K562 (cell line): Measurements from ENCODE around the gene CPNE1. TPM values are rescaled to one million over a fixed set of nuclear protein-coding genes. Genes with fewer than 3 reads are reported as not detected.
A peak's percentile ranks its signal among the peaks of the same experiment; 100 is the strongest.

ENCODE experiments used
- CBFA2T3 ChIP-seq: fragments of 450-650 bp; IDR thresholded peaks from 2 replicates; pipeline ENCODE4 v1.6.1; 2017
- CGGBP1 ChIP-seq: fragments of 250-450 bp; sonication (Bioruptor Pico); IDR thresholded peaks from 2 replicates; pipeline ENCODE4 v1.9.0; 2021; ENCODE audit warnings: mild to moderate bottlenecking
- CREB1 ChIP-seq, 2 experiments: sonication (generic) in 1 of 2; formaldehyde crosslinking in 1 of 2; IDR thresholded peaks; 2 replicates each; pipeline versions ENCODE4 v1.6.1 to v1.8.0; 2012 to 2022; ENCODE audit warnings: inconsistent platforms in 1 of 2, mild to moderate bottlenecking in 1 of 2, missing genetic modification reagents in 1 of 2, moderate library complexity in 1 of 2
- DPF2 ChIP-seq: fragments of 450-650 bp; IDR thresholded peaks from 2 replicates; pipeline ENCODE4 v1.6.1; 2016
- GMEB1 ChIP-seq: fragments of 250-450 bp; sonication (Bioruptor Pico); IDR thresholded peaks from 2 replicates; pipeline ENCODE4 v1.4.0; 2020; ENCODE audit warnings: mild to moderate bottlenecking
- HNRNPUL1 ChIP-seq: fragments of 200-400 bp; formaldehyde crosslinking; IDR thresholded peaks from 2 replicates; pipeline ENCODE4 v1.6.1; 2017; ENCODE audit warnings: low read length
- JUNB ChIP-seq: fragments of 450-650 bp; formaldehyde crosslinking; conservative IDR thresholded peaks from 2 replicates; pipeline ENCODE4 v1.4.0; 2020; ENCODE audit warnings: mild to moderate bottlenecking
- LARP7 ChIP-seq: fragments of 450-650 bp; IDR thresholded peaks from 2 replicates; pipeline ENCODE4 v1.6.1; 2016
- MCM2 ChIP-seq: fragments of 450-650 bp; IDR thresholded peaks from 2 replicates; pipeline ENCODE4 v1.6.1; 2017; ENCODE audit warnings: low read depth, mild to moderate bottlenecking
- TFE3 ChIP-seq: fragments of 450-650 bp; formaldehyde crosslinking; IDR thresholded peaks from 2 replicates; pipeline ENCODE4 v1.4.0; 2020; ENCODE audit warnings: mild to moderate bottlenecking, mixed read lengths
- TOE1 ChIP-seq, 2 experiments: fragments of 450-650 bp in 1 of 2; sonication (generic) in 1 of 2; formaldehyde crosslinking in 1 of 2; IDR thresholded peaks; 2 replicates each; pipeline versions ENCODE4 v1.7.1 to v1.8.0; 2016 to 2022; ENCODE audit warnings: borderline replicate concordance in 2 of 2, mild to moderate bottlenecking in 2 of 2, antibody characterized with exemption in 1 of 2, inconsistent platforms in 1 of 2, low read depth in 1 of 2, missing genetic modification reagents in 1 of 2, moderate library complexity in 1 of 2
- YBX1 ChIP-seq: fragments of 450-650 bp; IDR thresholded peaks from 2 replicates; pipeline ENCODE4 v1.7.1; 2016; ENCODE audit warnings: mild to moderate bottlenecking
- ZBTB8A ChIP-seq: fragments of 450-650 bp; IDR thresholded peaks from 2 replicates; pipeline ENCODE4 v1.6.1; 2018; ENCODE audit warnings: mild to moderate bottlenecking, moderate library complexity; ENCODE audit not compliant: partially characterized antibody
- ZKSCAN1 ChIP-seq: fragments of 150-350 bp; IDR thresholded peaks from 2 replicates; pipeline ENCODE4 v1.6.1; 2016; ENCODE audit warnings: low read depth, low read length
- ZKSCAN3 ChIP-seq: fragments of 250-450 bp; sonication (Bioruptor Pico); IDR thresholded peaks from 2 replicates; pipeline ENCODE4 v1.4.0; 2020
- ZNF668 ChIP-seq: fragments of 250-450 bp; sonication (Bioruptor Pico); IDR thresholded peaks from 2 replicates; pipeline ENCODE4 v1.8.0; 2022; ENCODE audit warnings: mild to moderate bottlenecking, inconsistent platforms
- polyA plus RNA-seq, 8 experiments: library from polyadenylated mRNA; depleted of rRNA in 4 of 8; stranded (reverse) in 5 of 8; unstranded in 3 of 8; fragments of >200 nt; fragmentation: Nextera tagmentation in 2 of 8; fragmentation: Illumina TruSeq in 1 of 8; extraction: Ambion mirVana in 2 of 8; extraction: Trizol in 1 of 8; gene quantifications; 2 replicates each; pipeline versions ENCODE4 v1.2.1 to v1.2.3, GENCODE V29; 2011 to 2014; ENCODE audit warnings: inconsistent platforms in 1 of 8, missing spikeins in 1 of 8
- total RNA-seq, 7 experiments: library from RNA; depleted of rRNA in 6 of 7; stranded (reverse); fragments of >200 nt in 6 of 7; fragmentation: Illumina TruSeq in 2 of 7; extraction: Trizol in 2 of 7; gene quantifications; 2 replicates each; pipeline versions ENCODE4 v1.2.1 to v1.2.3, GENCODE V29; 2011 to 2021; ENCODE audit warnings: low replicate concordance in 1 of 7
- TF ChIP-seq, protein P1 (sequence below), 2 experiments: fragments of 450-650 bp in 1 of 2; sonication (generic) in 1 of 2; formaldehyde crosslinking in 1 of 2; IDR thresholded peaks in 1 of 2; conservative IDR thresholded peaks in 1 of 2; 2 replicates each; pipeline versions ENCODE4 v1.6.1 to v1.8.1; 2016 to 2023; ENCODE audit warnings: mild to moderate bottlenecking in 2 of 2, moderate library complexity in 2 of 2, inconsistent platforms in 1 of 2, missing genetic modification reagents in 1 of 2
- TF ChIP-seq, protein P2 (sequence below): sonication (generic); formaldehyde crosslinking; IDR thresholded peaks from 2 replicates; pipeline ENCODE4 v1.8.0; 2022; ENCODE audit warnings: mild to moderate bottlenecking, low read depth, missing genetic modification reagents
- TF ChIP-seq, protein P3 (sequence below): sonication (generic); formaldehyde crosslinking; IDR thresholded peaks from 2 replicates; pipeline ENCODE4 v1.8.0; 2022; ENCODE audit warnings: mild to moderate bottlenecking, missing genetic modification reagents

CPNE1 gene
- total and polyA plus RNA-seq, 9 of the 15 experiments (the other 6 are each of a cell fraction or from before 2014, with no cell fraction given), result 42.1 to 102 (median 56.0) TPM

GRCh38 chr20:35699127-35699956, 34.6 kb upstream of the CPNE1 start, which contains the start of the genes NFS1 and ROMO1 (continued):
- TF ChIP-seq HNRNPUL1 (no peak), YBX1 (no peak), TOE1 (IDR thresholded peaks at IDR 0.05; ENCODE audit: borderline replicate concordance) (no peak; the same call in 1 of the 2 replicates), TOE1 (CRISPR knock-in tag; IDR thresholded peaks at IDR 0.05; ENCODE audit: borderline replicate concordance, low read depth) (no peak), LARP7 (no peak), ZKSCAN1 (0 out of 2 replicates have a peak, but pooled peaks have one; percentile 2), ZKSCAN3 (CRISPR knock-in tag) (no peak), CREB1 (IDR thresholded peaks at IDR 0.05) (peak; percentile 98), CREB1 (CRISPR knock-in tag; IDR thresholded peaks at IDR 0.05) (peak; percentile 97), MCM2 (no peak), CBFA2T3 (no peak), JUNB (no peak), TFE3 (CRISPR knock-in tag) (no peak), CGGBP1 (CRISPR knock-in tag) (no peak), ZNF668 (CRISPR knock-in tag) (no peak), ZBTB8A (no peak), DPF2 (no peak), GMEB1 (peak; percentile 76)
- TF ChIP-seq, protein P1, sequence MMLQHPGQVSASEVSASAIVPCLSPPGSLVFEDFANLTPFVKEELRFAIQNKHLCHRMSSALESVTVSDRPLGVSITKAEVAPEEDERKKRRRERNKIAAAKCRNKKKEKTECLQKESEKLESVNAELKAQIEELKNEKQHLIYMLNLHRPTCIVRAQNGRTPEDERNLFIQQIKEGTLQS (IDR thresholded peaks at IDR 0.05), result no peak
- TF ChIP-seq, protein P1 (CRISPR knock-in tag; conservative IDR thresholded peaks at IDR 0.05), result no peak
- TF ChIP-seq, protein P2, sequence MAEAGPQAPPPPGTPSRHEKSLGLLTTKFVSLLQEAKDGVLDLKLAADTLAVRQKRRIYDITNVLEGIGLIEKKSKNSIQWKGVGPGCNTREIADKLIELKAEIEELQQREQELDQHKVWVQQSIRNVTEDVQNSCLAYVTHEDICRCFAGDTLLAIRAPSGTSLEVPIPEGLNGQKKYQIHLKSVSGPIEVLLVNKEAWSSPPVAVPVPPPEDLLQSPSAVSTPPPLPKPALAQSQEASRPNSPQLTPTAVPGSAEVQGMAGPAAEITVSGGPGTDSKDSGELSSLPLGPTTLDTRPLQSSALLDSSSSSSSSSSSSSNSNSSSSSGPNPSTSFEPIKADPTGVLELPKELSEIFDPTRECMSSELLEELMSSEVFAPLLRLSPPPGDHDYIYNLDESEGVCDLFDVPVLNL, result peak; percentile 12; the same call in 1 of the 2 replicates
- TF ChIP-seq, protein P3, sequence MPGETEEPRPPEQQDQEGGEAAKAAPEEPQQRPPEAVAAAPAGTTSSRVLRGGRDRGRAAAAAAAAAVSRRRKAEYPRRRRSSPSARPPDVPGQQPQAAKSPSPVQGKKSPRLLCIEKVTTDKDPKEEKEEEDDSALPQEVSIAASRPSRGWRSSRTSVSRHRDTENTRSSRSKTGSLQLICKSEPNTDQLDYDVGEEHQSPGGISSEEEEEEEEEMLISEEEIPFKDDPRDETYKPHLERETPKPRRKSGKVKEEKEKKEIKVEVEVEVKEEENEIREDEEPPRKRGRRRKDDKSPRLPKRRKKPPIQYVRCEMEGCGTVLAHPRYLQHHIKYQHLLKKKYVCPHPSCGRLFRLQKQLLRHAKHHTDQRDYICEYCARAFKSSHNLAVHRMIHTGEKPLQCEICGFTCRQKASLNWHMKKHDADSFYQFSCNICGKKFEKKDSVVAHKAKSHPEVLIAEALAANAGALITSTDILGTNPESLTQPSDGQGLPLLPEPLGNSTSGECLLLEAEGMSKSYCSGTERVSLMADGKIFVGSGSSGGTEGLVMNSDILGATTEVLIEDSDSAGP (CRISPR knock-in tag), result no peak
